Neural cell (in vitro differentiated cells): Measurements from ENCODE around the gene RP2.

ENCODE experiments used
- CTCF ChIP-seq: fragments of 450-650 bp; IDR thresholded peaks from 2 replicates; pipeline ENCODE4 v1.5.1; 2014; ENCODE audit warnings: antibody characterized with exemption, mild to moderate bottlenecking, moderate library complexity; ENCODE audit not compliant: poor library complexity, severe bottlenecking
- EZH2 ChIP-seq: fragments of 200-600, 300-800 bp; shearing (Covaris generic), sonication (generic); IDR thresholded peaks from 2 replicates; pipeline ENCODE4 v1.6.1; 2014; ENCODE audit warnings: antibody characterized with exemption, low read length, borderline replicate concordance, mild to moderate bottlenecking; ENCODE audit not compliant: insufficient read depth, poor library complexity, severe bottlenecking
- POLR2AphosphoS5 ChIP-seq: IDR thresholded peaks from 2 replicates; pipeline ENCODE4 v1.6.1; 2012
- SMC3 ChIP-seq: fragments of 450-650 bp; conservative IDR thresholded peaks from 2 replicates; pipeline ENCODE4 v1.6.1; 2014; ENCODE audit warnings: antibody characterized with exemption, mild to moderate bottlenecking, moderate library complexity; ENCODE audit not compliant: poor library complexity
- TAF1 ChIP-seq: IDR thresholded peaks from 2 replicates; pipeline ENCODE4 v1.6.1; 2012; ENCODE audit warnings: low read depth

- peak; percentile 21 for TF ChIP-seq CTCF
- no peak for TF ChIP-seq EZH2
- peak; percentile 62 for TF ChIP-seq POLR2AphosphoS5
- TF ChIP-seq TAF1, result no peak
- no peak for TF ChIP-seq SMC3
Measured at GRCh38 chrX:46836701-46837557, at the start of gene RP2.
